Inferior parietal cortex (tissue), 1 donor: ENCODE measurements around the gene RDX.
"Not testable (repeated sequence)": the region's sequence is repeated elsewhere in the genome, so short reads cannot be mapped to it uniquely, and the experiment has no call there.

ENCODE experiments used
- DNase-seq: peaks from one replicate; pipeline ENCODE4 v3.0.0-alpha.2; 2016; ENCODE audit errors: extremely low spot score

RDX gene

DNA sequence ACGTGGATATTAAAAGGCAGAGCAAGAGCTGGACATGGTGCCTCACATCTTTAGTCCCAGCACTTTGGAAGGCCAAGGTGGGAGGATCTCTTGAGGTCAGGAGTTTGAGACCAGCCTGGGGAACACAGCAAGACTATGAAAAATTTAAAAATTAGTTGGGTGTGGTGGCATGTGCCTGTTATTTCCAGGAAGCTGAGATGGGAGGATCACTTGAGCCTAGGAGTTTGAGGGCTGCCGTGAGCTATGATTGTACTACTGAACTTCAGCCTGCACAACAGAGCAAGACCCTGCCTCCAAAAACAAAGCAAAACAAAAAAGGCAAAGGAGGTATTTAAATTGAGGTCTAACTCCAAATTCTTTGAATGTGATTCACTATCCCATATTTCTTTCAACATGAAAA lies 23.5 kb downstream of the RDX start:
- no peak for DNase-seq

DNA sequence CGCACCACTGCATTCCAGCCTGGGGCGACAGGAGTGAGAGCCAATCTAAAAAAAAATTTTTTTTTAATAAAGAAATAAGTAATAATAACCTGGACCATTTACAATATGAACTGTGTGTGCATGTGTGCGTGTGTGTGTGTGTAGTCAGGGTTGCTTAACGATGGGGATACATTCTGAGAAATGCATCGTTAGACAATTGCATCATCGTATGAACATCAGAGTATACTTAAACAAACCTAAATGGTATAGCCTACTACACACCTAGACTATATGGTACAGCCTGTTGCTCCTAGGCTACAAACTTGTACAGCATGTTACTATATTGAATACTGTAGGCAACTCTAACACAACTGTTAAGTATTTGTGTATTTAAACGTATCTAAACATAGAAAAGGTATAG lies 26.4 kb downstream of the RDX start:
- no peak for DNase-seq

DNA sequence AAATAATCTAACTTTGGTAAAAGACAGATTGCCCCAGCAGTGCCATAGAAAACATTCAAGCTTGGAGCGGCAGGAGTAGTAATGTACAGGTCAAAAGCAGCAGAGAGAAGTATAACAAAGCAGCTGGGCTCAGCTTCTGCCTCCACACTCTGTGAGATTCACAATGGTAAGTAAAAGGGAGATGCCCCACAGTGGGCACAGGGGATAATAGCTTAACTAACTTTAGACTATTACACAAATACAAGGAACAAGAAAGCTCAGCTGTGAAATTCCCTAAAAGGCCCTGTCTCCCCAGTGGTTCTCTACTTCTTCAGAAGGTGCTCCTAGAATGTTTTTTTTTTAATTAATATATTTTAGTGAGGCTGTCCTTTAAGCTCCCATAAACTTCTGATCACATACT lies 28.0 kb downstream of the RDX start:
- no peak for DNase-seq

DNA sequence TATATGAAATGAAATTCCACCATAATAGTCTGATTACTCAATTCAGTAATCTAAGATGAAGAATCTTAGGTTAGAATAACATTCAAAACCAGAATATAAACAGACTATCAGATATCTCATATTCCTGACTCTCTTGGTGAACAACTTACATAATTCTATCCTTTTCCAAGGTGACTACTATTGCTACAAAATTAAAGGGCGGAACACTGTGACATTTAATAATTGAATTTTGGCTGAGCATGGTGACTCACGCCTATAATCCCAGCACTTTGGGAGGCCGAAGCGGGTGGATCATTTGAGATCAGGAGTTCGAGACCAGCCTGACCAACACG lies 34.4 kb downstream of the RDX start:
- DNase-seq: no peak

DNA sequence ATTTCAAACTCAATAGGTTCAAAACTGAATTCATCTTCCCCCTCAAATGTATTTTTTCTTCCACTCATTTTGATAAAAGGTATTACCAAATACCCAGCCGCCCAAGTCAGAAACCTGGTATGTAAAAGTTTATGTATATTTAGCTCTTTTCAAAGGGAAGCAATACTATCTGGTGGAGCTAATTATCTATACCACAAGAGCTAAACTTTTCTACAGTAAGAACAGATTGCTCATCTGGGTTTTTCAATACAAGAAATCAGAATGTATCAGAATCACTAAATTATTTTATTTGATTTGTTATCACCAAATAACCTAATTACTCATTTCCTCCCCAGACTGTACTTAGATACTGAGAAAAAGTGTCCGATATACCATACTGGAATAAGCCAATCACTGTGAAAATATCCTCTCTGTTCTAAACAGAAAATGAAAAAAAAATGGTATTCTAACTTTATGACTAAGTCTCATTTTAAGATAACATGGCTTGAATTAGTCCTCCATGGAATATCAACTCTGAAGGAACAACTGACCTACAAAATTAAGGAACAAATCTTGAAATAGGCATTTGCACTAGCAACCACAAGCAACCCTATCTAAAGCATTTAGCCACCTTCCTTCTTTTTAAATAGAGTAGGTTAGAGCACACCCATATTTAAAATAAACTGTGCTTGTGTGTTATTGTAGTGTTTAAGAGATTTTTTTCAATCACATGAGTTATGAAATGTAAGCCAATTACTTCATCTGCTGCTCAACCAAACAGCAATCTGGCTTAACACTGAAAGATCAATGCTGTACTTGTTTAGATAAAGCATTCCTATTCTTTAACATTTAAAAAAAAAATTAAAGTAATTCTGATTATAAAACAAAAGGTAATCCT lies 35.0 kb downstream of the RDX start:
- DNase-seq: no peak

DNA sequence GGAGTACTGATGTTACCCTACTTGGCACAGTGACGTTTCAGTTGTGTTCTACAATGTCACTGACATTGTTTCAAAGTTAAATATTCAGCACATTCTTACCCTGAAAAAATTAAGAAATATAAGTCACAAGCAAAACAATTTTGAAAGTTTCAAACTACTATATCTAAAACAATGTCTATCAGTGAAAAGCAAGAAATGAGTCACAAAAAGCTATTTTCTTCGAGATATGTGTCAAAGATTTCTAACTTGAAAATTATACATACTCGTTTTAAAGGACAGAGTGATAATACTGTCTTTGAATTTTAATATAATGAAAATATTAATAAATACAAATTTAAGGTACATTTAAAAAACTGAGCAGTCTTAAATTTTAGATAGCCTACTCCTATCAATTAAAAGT lies 42.9 kb downstream of the RDX start:
- DNase-seq: no peak

DNA sequence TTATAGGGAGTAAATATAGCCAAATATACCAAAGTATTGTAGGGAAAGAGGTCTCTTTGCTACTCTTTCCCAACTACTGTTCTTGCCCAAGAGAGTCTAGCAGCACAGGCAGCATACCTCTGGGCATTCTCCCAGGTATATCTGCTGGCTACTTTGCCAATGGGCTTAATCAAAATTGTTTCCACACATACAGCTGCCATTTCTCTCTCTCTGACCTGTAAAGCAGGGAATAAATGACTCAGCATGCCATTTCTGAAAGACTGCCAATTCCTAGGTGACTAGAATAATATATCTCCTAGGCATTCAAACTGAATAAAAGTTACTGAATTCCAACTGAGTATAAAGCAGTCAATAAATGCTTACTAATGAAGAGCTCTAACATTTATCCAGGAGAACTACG lies 44.6 kb downstream of the RDX start:
- peak; percentile 19 for DNase-seq

DNA sequence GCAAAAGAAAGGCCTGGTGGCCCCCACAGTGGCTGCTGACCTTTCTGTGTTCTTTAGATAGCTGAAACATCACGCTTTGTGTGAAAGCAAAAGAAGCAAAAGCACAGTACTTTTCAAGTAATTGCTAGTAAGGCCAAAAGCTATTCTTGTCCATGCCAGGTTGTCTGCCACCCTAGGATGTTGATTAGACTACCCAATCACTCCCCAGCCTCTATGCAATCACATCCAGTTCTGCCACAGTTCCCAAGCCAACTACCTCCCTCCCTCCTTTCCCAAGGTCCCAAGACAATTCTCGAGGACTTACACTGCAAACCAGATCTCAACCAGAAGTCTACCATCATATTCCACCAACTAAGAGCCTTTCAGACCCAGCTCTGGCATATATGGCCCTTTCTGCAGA lies 46.2 kb downstream of the RDX start:
- no peak for DNase-seq

DNA sequence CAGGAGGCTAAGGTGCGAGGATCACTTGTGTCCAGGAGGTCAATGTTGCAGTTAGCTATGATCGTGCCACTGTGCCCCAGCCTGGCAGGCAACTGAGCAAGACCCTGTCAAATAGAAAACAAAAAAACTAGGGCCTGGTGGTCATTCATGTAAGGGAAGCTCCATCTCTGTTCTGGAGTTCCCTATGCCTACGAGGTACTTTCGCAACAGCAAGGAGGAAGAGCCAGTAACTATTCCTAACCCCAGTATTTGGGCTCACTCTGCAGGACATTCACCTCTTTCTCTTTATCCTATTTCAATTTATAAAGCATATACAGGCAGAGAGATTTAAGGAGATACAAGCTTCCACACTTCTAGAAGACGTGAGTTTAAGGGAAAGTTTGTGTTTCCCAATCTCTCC lies 46.6 kb downstream of the RDX start:
- no peak for DNase-seq

DNA sequence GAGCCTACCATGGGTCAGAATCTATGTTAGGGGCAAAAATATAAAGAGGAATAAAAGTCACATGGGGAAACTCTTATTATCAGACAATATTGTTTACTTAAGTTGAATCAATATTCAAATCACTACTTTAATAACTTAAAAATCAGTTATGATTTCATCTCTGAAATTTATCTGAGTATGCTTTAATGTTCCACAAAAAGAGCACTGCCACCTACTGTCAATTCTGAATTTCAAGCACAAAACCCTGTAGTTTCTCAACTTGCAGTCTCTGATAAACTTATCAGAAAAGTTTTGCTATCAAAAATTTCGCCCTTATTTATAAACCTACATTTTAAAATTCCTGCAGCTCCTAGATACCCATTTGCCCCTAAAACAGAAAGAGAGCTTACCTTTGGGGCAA lies 47.3 kb downstream of the RDX start:
- peak; percentile 33 for DNase-seq

DNA sequence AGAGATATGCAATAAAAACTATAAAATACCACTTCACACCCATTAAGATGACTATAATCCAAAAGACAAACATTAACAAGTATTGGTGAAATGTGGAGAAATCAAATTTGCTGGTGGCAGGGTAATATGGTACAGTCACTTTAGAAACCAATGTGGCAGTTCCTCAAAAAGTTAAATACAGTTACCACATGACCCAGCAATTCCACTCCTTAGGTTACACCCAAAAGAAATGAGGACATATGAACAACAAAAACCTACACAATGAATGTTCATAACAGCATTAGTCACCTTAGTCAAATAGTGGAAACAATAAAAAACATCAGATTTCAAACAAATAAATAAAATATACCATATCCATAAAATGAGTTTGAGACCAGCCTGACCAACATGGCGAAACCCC lies 52.6 kb downstream of the RDX start:
- no peak for DNase-seq

DNA sequence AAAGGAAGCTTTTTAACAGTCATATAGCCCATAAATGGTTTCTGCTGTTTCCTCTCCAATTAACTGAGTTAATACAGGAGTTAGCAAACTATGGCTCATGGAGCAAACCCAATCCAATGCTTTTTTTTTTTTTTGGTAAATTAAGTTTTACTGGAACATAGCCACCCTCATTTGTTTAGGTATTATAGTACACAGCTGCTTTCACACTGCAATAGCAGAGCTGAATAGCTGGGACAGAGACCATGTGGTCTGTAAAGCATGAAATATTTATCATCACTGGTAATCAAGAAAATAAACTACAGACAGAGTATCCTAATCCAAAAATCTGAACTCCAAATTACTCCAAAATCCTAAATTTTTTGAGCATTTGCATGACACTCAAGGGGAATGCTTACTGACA lies 53.7 kb downstream of the RDX start:
- DNase-seq: no peak

DNA sequence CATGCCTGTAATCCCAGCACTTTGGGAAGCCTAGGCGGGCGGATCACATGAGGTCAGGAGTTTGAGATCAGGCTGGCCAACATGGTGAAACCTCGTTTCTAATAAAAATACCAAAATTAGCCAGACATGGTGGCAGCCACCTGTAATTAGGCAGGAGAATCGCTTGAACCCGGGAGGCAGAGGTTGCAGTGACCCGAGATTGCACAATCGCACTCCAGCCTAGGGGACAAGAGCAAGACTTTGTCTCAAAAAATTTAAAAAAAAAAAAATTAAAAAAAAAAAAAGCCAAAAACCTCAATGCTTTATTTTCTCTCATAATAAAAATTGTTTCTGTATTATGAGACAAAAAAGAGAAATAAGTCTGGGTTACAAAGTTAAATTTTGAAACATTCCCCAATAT lies 54.2 kb downstream of the RDX start:
- DNase-seq: no peak

DNA sequence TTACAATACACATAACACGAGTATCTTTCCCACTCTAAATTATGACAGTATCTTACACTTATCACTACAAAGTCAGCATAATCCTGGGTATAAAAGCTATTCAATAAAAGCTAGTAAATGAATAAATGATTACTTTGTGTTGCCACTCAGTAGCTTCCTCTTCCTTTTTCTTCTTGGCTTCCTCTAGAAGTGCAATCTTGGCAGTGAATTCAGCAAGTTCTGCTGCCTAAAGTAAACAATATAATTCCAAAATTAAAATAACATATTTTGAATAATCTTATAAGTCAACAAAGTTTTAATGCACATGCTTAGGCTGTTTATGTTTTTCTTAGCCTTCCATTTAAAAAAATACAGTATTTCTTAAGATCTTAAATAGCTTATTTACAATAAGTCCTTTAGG lies 60.4 kb downstream of the RDX start:
- no peak for DNase-seq

DNA sequence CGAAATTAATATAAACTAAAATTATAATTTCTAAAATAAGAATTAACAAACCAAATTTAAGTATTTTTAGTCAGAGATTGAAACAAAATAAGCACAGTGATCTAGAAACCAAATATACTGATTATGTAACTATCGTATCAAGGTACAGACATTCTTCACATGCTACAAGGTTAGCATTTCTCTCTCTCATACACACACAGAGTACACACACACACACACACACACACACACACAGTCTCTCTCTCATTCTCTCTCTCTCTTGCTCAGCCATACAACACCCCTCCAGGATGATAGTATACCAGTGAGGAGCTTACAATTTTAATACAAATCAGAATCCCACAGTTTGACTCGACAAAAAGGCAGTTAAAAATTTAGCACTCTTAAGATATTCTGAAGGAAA lies 66.0 kb downstream of the RDX start:
- DNase-seq: no peak

DNA sequence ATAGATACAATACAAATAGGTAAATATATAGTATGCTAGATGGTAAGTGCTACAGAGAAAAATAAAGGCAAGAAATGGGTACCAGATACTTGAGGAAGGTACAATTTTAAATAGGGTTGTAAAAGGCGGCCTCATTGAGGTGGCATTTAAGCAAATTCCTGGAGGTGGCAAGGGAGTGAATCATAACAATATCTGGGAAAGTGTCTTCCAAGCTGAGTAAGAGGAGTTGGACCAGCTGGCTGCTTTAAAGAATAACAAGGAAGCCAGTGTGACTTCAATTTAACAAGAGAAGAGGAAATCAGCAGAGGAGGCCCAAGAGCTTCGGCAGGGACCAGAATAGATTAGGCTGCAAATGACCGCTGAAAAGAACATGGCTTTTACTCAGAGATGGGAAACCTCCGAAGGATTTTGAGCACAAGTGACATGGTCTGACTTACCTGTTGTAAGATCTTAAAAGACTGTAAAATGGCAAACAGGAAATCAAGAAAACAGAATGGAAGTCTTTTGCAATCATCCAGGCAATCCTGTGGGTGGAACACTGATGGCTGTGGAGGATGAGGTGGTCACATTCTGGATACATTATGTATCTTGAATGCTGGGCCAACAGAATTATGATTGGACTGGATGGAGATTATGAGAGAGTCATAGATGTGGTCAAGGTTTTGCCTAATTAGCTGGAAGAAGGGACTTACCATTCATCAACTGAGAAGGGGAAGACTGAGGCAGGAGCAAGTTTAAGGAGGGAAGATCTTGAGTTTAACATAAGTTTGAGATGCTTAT lies 77.2 kb downstream of the RDX start:
- DNase-seq: peak; percentile 25

DNA sequence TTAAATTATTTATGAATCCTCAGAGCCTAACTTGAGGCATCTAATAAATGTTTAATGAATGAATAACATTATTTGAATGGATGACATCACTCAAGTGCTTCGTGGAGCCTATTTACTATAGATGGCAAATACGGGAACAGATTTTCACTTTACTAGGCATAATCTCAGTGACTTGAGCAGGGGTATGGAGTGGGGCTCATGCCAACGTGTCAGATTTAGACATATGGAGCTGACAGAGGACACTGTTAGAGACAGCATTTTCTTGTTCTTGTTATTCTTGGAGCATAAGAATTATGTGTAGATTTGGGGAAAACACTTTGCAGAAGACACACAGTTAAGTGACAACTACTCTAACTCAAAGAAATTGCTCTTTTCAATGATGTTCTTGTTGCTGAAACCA lies 78.5 kb downstream of the RDX start:
- DNase-seq: no peak

DNA sequence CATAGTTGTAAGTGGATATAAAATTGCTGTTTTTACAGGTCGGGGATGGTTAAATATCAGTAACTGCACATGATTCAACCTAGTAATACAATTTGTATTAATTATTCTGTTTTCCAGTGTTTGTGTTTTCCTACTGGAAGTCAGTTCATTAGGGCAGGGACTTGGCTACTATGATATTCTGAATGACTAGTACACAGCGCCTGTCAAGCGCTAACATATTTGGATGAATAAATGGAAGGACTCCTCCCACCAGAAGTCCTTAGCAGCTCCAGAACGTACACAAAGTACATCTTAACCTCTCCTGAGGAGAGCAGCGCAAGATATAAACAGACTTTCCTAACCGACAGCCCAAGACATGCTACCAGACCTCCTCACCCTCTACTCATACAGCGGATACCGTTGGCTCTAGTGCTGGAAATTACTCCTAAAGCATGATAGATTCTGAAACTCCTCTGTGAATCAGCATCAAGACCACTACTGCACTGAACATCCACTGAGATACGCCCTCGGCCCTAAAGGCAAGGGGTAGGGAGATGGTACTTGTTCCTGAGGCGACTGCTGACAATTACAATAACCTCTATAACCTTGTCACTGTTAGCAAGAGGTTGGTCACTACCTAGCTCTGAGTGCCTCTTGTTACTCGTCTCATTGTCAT lies 79.1 kb downstream of the RDX start:
- DNase-seq: no peak

DNA sequence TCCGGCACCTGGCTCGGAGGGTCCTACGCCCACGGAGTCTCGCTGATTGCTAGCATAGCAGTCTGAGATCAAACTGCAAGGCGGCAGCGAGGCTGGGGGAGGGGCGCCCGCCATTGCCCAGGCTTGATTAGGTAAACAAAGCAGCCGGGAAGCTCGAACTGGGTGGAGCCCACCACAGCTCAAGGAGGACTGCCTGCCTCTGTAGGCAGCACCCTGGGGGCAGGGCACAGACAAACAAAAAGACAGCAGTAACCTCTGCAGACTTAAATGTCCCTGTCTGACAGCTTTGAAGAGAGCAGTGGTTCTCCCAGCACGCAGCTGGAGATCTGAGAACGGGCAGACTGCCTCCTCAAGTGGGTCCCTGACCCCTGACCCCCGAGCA lies 87.1 kb downstream of the RDX start:
- DNase-seq: not testable (repeated sequence)

DNA sequence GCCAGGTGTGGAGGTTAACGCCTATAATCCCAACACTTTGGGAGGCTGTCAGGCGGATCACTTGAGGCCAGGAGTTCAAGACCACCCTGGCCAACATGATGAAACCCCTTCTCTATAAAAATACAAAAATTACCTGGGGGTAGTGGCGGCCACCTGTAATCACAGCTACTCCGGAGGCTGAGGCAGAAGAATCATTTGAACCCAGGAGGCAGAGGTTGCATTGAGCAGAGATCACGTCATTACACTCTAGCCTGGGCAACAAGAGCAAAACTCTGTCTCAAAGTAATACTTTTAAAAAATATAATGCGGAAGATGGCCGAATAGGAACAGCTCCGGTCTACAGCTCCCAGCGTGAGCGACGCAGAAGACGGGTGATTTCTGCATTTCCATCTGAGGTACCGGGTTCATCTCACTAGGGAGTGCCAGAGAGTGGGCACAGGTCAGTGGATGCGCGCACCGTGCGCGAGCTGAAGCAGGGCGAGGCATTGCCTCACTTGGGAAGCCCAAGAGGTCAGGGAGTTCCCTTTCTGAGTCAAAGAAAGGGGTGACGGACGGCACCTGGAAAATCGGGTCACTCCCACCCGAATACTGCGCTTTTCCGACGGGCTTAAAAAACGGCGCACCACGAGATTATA lies 87.6 kb downstream of the RDX start:
- DNase-seq: not testable (repeated sequence)

DNA sequence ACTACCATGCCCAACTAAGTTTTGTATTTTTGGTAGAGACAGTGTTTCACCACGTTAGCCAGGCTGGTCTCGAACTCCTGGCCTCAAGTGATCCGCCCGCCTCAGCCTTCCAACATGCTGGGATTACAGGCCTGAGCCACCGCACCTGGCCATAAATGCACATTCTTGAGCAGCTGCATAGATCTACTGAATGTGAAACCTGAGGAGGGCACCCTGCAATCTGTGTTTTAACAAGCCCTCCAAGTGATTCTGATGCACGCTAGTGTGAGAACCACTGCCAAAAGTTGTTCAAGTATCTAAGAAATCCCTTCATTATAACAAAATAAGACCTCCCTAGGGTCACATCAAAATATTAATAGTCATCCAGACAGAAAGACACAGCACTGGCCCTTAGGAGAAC lies 89.3 kb downstream of the RDX start:
- no peak for DNase-seq

DNA sequence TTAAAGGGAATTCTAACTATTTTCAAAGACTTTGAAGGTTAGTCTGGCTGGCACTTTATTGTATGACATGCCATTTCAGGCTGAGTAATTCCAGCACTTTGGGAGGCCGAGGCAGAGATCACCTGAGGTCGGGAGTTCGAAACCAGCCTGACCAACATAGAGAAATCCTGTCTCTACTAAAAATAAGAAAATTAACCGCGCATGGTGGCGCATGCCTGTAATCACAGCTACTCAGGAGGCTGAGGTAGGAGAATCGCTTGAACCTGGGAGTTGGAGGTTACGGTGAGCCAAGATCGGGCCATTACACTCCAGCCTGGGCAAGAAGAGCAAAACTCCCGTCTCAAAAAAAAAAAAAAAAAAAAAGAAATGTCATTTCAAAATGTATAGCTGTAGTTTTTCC lies 95.6 kb downstream of the RDX start:
- no peak for DNase-seq
